GM21737 (cell line): Measurements from ENCODE around the gene CYP1A2.
"Not testable (repeated sequence)": the region's sequence is repeated elsewhere in the genome, so short reads cannot be mapped to it uniquely, and the experiment has no call there.

ENCODE experiments used
- ATAC-seq: cut with Tn5 transposase; IDR thresholded peaks from one replicate; pipeline ENCODE4 v1.9.1; 2021; ENCODE audit warnings: mild to moderate bottlenecking, moderate library complexity; ENCODE audit not compliant: unreplicated experiment

Gene CYP1A2

GRCh38 chr15:74748322-74748946, at the start of gene CYP1A2:
CYP1A2 (plus strand) TSS chr15:74748845; CDS start chr15:74749739, 894 bp downstream.
- ATAC-seq = no peak

- ATAC-seq = no peak
Measured at GRCh38 chr15:74709011-74709410, 39.6 kb upstream of the CYP1A2 start.

GRCh38 chr15:74709892-74710291, 38.8 kb upstream of the CYP1A2 start:
- no peak for ATAC-seq

GRCh38 chr15:74710319-74711094, 38.1 kb upstream of the CYP1A2 start:
- ATAC-seq = no peak

GRCh38 chr15:74712311-74712710, 36.3 kb upstream of the CYP1A2 start:
- no peak for ATAC-seq

GRCh38 chr15:74716651-74717050, 32.0 kb upstream of the CYP1A2 start:
- no peak for ATAC-seq

- no peak for ATAC-seq
Measured at GRCh38 chr15:74722591-74722990, 26.1 kb upstream of the CYP1A2 start.

- ATAC-seq = no peak
Measured at GRCh38 chr15:74723187-74723586, 25.5 kb upstream of the CYP1A2 start.

- no peak for ATAC-seq
Measured at GRCh38 chr15:74723754-74724334, 24.8 kb upstream of the CYP1A2 start.

GRCh38 chr15:74724570-74725224, 23.9 kb upstream of the CYP1A2 start:
- ATAC-seq = no peak

- no peak for ATAC-seq
Measured at GRCh38 chr15:74725225-74725774, 23.3 kb upstream of the CYP1A2 start, which contains the start of gene CYP1A1. CYP1A1 (minus strand) TSS chr15:74725528; CDS start chr15:74723097, 2,431 bp downstream.

- ATAC-seq = no peak
Measured at GRCh38 chr15:74725845-74726773, 22.5 kb upstream of the CYP1A2 start.

GRCh38 chr15:74726774-74727164, 21.9 kb upstream of the CYP1A2 start:
- ATAC-seq = no peak

- ATAC-seq = no peak
Measured at GRCh38 chr15:74727727-74728126, 20.9 kb upstream of the CYP1A2 start.

- not testable (repeated sequence) for ATAC-seq
Measured at GRCh38 chr15:74728699-74729098, 19.9 kb upstream of the CYP1A2 start.

- ATAC-seq = not testable (repeated sequence)
Measured at GRCh38 chr15:74729372-74729771, 19.3 kb upstream of the CYP1A2 start.

- no peak for ATAC-seq
Measured at GRCh38 chr15:74730619-74731316, 17.9 kb upstream of the CYP1A2 start.

- ATAC-seq = no peak
Measured at GRCh38 chr15:74732846-74733245, 15.8 kb upstream of the CYP1A2 start.

- no peak for ATAC-seq
Measured at GRCh38 chr15:74733269-74733668, 15.4 kb upstream of the CYP1A2 start.
